Astrocyte of the hippocampus (primary cell): Measurements from ENCODE around the gene ABLIM2.

Experiments
- DNase-seq: peaks from one replicate; pipeline ENCODE4 v3.0.0; 2011; ENCODE audit warnings: low read depth, low spot score

Gene ABLIM2

DNA sequence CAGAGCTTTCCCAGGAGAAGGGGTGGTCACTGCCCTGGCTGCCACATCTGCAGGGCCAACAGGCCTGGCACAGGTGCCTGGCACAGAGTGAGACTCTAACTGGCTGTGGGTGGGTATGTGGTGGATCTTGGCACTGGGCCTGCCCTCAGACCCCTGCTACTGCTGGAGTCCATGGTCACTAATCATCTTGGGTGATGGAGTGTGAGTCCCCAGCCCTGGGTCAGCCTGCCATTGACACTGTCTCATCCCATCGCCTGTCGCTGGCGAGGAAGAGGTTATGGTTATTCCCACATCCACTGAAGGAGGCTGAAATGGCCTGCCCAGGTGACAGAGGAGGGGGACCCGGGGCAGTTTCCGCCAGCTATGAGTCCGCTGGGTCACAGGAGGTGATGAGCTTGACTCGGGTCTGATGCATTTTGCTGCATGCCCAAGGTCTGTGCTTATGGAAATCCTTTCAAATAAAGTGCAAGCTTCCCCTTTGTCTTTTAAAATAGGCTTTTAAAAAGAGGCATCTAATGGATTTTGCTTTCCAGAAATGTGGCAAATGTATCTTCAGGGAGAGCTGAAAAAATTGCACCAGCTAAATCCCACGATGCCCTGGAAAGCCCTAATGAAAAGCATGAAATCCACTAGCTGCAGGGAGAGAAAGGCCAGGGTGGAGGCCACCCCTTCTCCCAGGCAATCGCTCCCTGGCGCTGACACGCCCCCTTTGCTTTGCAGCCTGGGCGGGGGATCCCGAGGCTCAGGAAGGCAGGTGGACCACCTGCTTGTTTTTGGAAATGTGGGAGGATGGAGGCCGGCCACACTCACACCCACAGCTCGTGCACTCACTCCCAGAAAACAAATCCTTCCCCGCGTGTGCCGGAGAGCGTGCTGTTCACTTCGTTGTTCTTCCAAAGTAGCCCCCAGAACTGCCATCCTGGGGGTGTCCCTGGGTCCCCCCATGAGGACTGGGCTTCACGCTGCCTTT lies 54.9 kb downstream of the ABLIM2 start:
- no peak for DNase-seq

GRCh38 chr4:8102831-8103230 lies 55.8 kb downstream of the ABLIM2 start:
- DNase-seq, result no peak

- DNase-seq, result no peak
Observed at GRCh38 chr4:8102076-8102355, 56.6 kb downstream of the ABLIM2 start.

DNA sequence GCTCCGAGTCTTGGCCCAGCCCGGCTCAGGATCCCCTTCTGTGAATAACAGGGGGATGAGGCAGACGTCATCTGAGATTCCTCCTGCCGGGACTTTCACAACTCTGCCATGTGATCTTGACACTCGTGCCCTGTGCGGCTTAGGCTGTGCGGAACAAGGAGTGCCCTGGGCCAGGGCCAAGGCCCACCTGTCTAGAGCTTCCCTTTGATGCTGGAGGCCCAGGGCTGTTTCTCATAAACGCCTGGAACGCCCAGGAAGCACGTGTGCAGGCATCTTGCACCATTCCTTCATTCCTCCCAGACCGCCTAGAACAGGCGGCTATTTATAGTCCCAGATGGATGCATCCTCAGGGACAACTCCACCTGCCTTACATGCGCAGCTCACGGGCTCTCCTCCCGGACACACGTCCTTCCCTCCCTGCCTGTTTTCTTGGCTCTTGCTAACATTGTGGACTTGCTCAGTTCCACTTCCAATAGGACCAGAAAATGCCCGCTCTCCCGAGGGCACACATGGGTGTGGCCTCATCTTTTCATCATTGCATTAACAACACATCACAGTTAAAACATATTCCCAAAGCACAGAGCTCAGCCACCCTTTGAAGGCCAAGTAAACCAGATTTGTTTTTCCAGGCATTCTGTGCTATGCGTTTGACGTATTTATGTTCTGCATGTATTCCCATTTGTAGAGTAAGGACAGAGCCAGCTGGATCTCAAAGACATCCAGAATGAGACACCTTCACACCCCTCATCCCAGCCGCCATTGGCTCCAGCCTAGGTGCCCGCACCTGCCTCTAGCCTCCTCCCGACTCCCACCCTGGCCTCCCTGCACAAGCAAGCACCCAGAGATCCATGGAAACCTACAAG lies 57.2 kb downstream of the ABLIM2 start:
- no peak for DNase-seq

DNA sequence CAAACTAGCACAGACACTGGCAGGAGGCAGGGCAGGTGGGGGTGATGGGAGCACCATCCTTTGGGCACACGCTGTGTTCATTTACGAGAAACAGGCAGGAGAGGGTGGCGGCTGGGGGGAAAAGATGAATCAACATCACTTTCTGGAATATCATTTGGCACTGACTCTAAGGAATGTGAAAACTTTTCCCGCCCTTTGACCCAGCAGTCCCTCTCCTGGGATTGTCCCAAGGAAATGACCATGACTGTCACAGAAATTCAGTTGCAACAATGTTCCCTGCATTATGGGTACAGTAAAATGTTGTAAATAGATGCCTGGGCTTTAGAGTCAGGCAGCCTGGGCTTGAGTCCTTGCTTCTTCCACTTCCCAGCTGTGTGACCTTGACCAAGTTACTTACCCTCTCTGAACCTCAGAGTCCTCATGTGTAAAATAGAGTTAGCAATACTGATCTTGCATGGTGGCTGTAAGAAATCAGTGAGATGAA lies 58.6 kb downstream of the ABLIM2 start:
- no peak for DNase-seq

GRCh38 chr4:8098506-8098905 lies 60.1 kb downstream of the ABLIM2 start:
- DNase-seq, result no peak

- DNase-seq, result no peak
Observed at GRCh38 chr4:8097721-8098345, 60.8 kb downstream of the ABLIM2 start.

GRCh38 chr4:8097141-8097541 lies 61.5 kb downstream of the ABLIM2 start:
- no peak for DNase-seq

DNA sequence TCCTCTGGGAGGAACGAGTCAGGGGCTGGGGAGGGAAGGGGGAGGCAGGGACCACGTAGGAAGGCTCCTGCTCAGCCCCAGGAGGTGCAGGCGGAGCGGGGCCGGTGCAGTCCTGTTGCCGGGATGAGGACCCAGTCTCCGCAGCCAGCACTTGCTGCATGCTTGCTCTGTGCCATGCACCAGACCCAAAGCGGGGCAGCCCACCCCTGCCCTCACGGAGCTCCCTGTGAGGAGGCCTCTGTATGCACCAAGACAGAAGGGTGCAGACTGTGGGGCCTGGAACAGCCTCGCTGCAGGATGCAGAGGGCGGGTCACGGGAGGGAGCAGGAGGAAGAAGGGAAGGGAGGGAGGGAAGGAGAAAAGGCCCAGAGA lies 61.9 kb downstream of the ABLIM2 start:
- DNase-seq, result no peak

- no peak for DNase-seq
Observed at GRCh38 chr4:8095956-8096689, 62.5 kb downstream of the ABLIM2 start.

DNA sequence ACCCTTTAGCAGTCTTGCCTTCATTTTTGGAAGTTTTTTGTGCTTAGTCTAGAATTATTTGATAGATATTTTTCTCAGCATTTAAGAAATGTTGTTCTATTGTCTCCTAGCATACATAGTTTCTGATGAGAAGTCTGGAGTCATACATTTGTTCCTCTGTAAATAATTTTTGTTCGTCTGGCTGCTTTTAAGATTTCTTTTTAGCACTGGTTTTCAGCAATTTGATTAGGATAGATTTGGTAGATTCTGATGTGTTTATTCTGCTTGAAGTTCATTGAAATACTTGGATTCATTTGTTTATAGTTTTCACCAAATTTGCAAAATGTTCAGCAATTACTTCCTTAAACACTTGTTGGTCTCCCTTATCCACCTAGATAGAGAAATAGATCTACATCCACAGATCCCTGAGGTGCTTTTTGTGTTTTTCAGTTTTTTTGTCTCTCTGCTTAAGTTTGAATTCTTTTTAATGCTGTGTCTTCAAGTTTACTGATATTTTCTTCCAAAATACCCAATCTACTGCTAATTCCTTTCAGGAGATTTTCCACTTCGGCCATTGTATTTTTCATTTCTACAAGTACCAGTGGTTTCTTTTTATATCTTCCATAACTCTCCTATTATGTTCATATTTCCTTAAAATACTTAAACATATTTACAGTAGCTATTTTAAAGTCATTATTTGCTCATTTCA lies 64.9 kb downstream of the ABLIM2 start:
- no peak for DNase-seq

DNA sequence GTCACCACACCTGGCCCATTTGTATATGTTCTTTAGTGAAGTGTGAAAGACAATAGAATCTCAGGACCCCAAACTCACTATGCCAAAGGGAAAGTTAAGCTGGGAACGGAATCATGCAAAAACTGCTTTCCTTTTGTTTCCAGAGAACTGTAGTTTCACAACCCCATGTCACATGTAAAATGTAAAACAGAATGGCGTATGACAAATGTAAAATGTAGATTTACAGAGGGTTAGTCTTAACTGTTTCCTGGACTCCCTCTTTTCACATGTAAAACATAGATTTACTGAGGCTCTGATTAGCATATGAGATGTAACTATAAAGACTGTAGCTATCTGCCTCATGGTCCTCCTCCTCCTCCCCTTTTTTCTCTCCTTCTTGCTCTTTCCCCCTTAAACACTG lies 66.3 kb downstream of the ABLIM2 start:
- DNase-seq, result no peak

DNA sequence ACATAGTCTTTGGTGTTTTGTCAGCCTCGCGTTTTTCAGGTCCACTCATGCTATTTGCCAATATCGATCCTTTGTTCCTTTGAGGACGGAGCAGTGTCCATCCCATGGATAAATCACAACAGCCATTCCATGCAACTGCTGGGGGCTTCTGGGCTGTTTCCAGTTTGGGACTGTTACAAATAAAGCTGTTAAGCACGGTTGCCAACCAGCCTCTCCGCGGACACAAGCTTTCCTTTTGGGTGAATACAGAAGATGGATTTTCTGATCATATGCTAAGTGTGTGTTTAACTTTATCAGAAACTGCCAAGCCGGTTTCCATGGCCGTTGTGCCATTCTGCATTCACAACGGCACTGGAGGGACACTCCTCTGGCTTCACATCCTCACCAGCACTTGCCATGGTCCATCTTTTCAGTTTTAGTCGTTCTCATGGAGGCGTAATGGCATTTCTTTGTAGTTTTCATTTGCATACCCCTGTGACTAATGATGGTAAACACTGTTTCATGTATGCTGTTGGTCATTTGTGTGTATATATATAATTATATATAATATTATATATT lies 67.8 kb downstream of the ABLIM2 start:
- DNase-seq, result no peak

DNA sequence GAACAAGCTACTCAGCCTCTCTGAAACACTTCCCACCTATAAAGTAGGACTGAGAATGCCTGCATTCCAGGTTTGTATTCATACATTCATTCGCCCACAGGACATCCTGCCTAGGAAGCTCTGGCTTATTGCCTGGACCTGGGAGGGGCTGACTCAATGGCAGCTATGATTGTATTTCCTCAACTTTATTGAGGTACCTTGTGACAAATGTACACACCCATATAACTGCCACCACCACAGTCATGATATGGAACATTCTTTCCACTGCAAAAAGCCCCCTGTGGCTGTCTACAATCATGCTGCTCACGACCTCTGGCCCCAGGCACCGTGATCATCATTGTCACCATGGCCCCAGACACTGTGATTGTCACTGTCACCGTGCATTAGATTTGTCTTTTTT lies 68.3 kb downstream of the ABLIM2 start:
- DNase-seq, result peak; percentile 45

DNA sequence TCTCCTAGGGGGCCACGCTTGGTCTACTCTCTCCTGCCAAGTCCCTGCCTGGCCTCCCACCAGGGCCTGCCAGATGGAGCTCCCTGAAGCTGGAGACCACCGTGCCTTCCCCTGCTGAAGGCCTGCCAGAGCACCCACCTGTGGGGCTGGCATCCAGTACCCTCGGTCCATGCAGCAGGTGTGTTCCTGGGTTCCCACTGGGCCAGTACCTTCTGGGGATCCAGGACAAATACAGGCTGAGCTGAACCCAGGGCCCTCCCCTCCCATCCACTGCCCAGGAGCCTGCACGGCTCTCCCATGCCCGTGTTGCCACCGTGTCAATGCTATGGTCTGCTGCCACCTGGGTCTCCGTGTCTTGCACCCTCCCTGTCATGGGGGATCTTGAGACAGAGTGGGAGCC lies 68.8 kb downstream of the ABLIM2 start:
- DNase-seq, result no peak

DNA sequence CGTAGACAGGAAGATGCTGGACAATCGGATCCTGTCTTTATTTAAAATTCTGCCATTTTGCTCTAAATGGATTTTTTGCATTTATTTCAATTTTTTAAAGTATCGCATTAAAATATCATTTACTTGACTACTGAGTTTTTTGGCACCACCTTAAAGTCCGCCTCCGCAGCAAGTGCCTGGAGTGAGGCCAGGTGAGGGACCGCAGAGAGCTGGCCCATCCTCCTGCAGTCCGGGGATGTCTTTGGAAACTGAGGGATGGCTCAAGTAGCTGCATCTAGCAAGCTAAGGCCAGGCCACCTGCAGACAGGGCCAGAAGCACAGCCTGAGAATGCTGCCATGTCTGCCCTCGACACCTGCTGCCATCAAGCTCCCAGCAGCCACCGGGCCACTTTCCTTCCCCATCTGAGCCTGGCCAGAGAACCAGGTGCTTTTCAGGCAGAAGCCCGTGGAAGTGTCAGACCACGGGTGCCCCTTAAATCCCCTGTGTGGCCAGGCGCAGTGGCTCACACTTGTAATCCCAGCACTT lies 69.6 kb downstream of the ABLIM2 start:
- DNase-seq, result no peak

- no peak for DNase-seq
Observed at GRCh38 chr4:8087921-8088495, 70.6 kb downstream of the ABLIM2 start.

DNA sequence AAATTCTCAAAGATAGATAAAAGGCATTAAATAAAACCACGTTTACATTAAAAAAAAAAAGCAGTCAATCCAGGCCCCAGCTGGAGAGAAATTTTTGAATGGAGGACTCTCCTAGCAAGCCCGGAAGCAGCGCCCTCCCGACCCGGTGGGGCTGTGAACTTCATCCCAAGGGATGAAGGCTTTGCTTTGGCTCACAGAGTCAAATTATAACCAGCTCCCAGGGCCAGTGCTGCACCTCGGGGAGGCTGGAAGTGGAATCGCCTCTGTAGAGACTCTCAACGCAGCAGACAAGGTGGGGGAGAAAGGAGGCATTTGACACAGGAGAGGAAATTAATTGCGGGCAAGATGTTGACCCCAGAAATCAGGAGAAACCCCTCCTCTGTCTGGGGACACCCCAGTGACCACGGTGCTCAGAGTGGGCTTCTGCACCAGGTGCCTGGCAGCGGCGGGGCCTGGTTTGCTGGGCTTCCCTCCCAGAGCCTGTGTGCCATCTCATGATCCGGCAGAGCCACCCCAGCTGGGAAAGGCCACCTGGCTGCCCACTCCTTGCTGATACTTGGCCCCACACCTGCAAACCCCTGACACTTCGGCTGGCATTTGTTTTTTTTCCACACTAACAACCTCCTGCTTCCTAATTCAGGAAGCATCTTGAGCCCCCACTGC lies 71.7 kb downstream of the ABLIM2 start:
- no peak for DNase-seq

- DNase-seq, result no peak
Observed at GRCh38 chr4:8085491-8086117, 73.0 kb downstream of the ABLIM2 start.
